ENCODE data around the gene CSNK1D.

The CSNK1D gene

DNA sequence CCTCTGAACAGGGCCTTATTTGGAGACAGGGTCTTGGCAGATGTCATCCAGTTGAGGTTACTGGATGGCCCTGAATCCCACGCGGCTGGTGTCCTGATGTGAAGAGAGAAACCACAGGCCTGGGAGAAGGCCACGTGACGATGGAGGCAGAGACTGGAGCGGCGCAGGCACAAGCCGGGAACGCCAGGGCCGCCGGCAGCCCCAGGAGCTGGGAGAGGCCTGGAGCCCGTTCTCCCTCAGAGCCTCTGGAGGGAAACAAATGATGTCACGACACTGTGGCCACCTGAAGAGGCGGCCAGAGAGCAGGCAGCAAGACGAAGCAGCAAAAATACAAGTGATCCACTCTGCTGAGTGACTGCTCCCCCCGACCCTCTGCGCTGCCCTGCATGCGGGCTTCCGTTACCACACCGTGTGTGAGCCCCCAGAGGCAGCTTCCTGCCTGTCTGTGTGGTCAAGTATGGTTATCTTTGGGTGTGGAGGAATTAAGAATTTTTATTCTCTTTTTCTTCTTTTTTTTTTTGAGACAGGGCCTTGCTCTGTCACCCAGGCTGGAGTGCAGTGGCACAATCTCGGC, 32.3 kb upstream of the CSNK1D start:
- TF ChIP-seq CTCF (IDR thresholded peaks at IDR 0.05; ENCODE audit: borderline replicate concordance, insufficient read depth, low read depth, low read length) = no peak
- no peak overlapping the region for H3K4me3 ChIP-seq (ENCODE audit: low read depth, low read length)

- no peak for TF ChIP-seq CTCF (IDR thresholded peaks at IDR 0.05; ENCODE audit: borderline replicate concordance, insufficient read depth, low read depth, low read length)
- no peak overlapping the region for H3K4me3 ChIP-seq (ENCODE audit: low read depth, low read length)
These were observed 31.6 kb upstream of the CSNK1D start for GRCh38 chr17:82304826-82305726.

- no peak for TF ChIP-seq CTCF (IDR thresholded peaks at IDR 0.05; ENCODE audit: borderline replicate concordance, insufficient read depth, low read depth, low read length)
- no peak overlapping the region for H3K4me3 ChIP-seq (ENCODE audit: low read depth, low read length)
These were observed 30.7 kb upstream of the CSNK1D start for GRCh38 chr17:82303944-82304808.

GRCh38 chr17:82302991-82303943, 29.8 kb upstream of the CSNK1D start:
- no peak overlapping the region for H3K4me3 ChIP-seq (ENCODE audit: low read depth, low read length)
- no peak for TF ChIP-seq CTCF (IDR thresholded peaks at IDR 0.05; ENCODE audit: borderline replicate concordance, insufficient read depth, low read depth, low read length)

GRCh38 chr17:82302568-82302963, 29.1 kb upstream of the CSNK1D start:
- TF ChIP-seq CTCF (IDR thresholded peaks at IDR 0.05; ENCODE audit: borderline replicate concordance, insufficient read depth, low read depth, low read length) = no peak
- H3K4me3 ChIP-seq (ENCODE audit: low read depth, low read length) = no peak overlapping the region

DNA sequence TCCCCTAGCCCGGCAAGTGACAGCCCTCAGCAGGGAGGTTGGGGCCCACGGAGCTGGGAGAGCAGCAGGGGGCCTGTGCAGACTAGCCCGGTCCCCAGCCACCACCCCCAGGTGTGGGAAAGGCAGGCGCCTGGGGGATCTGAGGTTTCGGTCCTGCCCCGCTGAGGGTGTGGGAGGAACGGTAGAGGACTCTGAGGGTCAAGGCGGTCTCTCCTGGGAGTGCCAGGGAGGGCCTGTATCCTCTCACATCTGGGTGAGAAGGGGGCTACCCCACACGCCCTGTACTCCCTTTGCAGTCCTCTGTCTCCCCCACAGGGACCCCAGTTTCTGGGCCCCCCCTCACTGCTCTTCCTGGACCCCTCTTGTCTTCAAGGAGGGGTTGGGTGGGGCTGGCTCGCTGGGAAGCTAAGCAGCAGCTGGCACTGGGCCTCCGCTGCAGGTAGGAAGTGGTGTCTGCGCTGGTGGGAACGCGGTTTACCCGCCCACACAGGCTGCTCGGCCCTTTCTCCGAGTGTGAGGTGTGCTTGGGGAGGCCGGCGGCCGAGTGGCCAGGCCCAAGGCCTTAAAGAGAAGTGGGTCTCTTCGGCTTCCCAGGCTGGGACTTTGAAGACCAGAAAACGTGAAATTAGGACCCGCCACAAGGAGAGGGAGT, 28.5 kb upstream of the CSNK1D start:
- no peak for TF ChIP-seq CTCF (IDR thresholded peaks at IDR 0.05; ENCODE audit: borderline replicate concordance, insufficient read depth, low read depth, low read length)
- H3K4me3 ChIP-seq (ENCODE audit: low read depth, low read length) = no peak overlapping the region
